Endothelial cell of umbilical vein (primary cell): ENCODE data around the gene ZNF680.

Source experiments
- EZH2 ChIP-seq: IDR thresholded peaks from 2 replicates; pipeline ENCODE4 v1.6.1; 2012; ENCODE audit warnings: borderline replicate concordance, low read depth, mild to moderate bottlenecking, moderate library complexity, low read length, inconsistent platforms; ENCODE audit not compliant: severe bottlenecking
- POLR2A ChIP-seq: IDR thresholded peaks from 2 replicates; pipeline ENCODE4 v1.6.1; 2012; ENCODE audit warnings: low read depth, mild to moderate bottlenecking, control low read depth, low read length
- TF ChIP-seq, protein P1 (sequence below): IDR thresholded peaks from 2 replicates; pipeline ENCODE4 v1.6.1; 2011; ENCODE audit not compliant: insufficient read depth, insufficient read length
- TF ChIP-seq, protein P2 (sequence below), 2 donors: IDR thresholded peaks; 1 replicate in 1 of 2; 2 replicates in 1 of 2; pipeline ENCODE4 v1.5.1; 2011; ENCODE audit warnings: low read length in 2 of 2, mild to moderate bottlenecking in 2 of 2, moderate library complexity in 2 of 2, control low read depth in 1 of 2, inconsistent platforms in 1 of 2, low read depth in 1 of 2; ENCODE audit not compliant: insufficient read depth in 1 of 2; ENCODE audit errors: extremely low read depth in 1 of 2

DNA sequence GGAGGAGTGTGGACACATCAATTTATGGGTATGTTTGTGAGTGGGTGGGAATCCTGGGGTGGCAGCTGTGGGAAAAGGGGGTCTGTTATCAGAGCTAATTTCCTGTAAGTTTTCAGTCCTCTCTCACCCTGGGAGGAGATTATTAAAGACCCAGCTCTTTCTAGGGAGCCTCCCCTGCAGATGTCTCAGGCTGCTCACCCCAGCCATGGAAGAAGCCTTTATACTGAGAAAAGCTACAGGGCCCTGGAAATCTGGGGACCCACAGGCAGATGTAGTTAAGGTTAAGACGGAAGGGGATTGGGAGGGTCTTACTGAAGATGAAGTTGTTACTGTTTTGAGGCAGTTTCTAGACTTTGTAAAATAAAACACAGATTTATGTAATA lies 4.6 kb downstream of the ZNF680 start:
- TF ChIP-seq, protein P1, sequence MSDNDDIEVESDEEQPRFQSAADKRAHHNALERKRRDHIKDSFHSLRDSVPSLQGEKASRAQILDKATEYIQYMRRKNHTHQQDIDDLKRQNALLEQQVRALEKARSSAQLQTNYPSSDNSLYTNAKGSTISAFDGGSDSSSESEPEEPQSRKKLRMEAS = no peak
- TF ChIP-seq POLR2A (no peak), EZH2 (no peak)
- TF ChIP-seq, protein P2, sequence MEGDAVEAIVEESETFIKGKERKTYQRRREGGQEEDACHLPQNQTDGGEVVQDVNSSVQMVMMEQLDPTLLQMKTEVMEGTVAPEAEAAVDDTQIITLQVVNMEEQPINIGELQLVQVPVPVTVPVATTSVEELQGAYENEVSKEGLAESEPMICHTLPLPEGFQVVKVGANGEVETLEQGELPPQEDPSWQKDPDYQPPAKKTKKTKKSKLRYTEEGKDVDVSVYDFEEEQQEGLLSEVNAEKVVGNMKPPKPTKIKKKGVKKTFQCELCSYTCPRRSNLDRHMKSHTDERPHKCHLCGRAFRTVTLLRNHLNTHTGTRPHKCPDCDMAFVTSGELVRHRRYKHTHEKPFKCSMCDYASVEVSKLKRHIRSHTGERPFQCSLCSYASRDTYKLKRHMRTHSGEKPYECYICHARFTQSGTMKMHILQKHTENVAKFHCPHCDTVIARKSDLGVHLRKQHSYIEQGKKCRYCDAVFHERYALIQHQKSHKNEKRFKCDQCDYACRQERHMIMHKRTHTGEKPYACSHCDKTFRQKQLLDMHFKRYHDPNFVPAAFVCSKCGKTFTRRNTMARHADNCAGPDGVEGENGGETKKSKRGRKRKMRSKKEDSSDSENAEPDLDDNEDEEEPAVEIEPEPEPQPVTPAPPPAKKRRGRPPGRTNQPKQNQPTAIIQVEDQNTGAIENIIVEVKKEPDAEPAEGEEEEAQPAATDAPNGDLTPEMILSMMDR (IDR thresholded peaks at IDR 0.05; ENCODE audit: extremely low read depth in 1 of 2, insufficient read depth in 1 of 2, low read depth in 1 of 2, low read length in 2 of 2) = no peak
